Prostate gland (tissue), 1 donor: Measurements from ENCODE around the gene ARRB1.

Experiments used
- POLR2A ChIP-seq: fragments of 450-650 bp; IDR thresholded peaks from one replicate; pipeline ENCODE4 v1.6.1; 2016; ENCODE audit warnings: antibody characterized with exemption, mild to moderate bottlenecking
- POLR2AphosphoS5 ChIP-seq: sonication (generic); formaldehyde crosslinking; IDR thresholded peaks from one replicate; pipeline ENCODE4 v1.6.1; 2017; ENCODE audit warnings: antibody characterized with exemption

DNA sequence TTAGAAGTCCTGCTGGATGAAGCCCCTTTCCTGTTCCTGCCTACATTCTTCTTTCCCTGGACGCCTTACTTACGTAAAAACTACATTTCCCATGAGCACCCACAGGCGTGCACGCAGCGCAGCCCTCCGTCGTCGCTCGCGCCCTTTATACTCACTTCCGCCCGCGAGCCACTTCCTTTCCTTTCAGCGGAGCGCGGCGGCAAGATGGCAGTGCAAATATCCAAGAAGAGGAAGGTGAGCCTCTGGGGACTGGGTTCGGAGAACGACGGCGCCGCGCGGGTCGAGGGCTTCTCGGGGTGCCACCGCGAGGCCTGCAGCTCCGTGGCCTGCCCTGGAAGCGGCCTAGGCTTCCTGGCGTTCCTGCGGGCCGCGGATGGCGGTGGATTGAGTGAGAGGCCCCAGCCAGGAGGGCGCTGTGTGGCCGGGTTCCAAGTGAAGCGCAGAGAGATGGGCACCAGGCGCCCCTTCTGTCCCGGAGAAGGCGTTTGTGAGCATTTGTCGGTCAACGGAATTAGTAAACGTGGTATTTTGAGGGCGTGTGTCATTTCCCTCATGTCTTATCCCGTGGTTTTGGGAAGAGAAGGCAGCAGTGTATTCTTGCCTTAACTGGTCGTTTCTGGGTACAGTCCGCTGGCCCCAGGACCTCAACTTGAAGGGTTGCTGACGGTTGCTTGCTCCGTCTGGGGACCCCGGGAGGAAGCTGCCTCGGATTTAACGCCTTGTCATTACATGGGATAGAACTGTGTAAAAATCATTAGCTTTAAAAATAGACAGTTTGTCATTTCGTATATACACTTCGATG is 48.1 kb upstream of the ARRB1 start, which contains the start of gene RPS3:
- TF ChIP-seq POLR2A (peak; percentile 85), POLR2AphosphoS5 (peak; percentile 99)
